IMR-90 (cell line): ENCODE measurements around the gene ODAD3. TPM values are rescaled to one million over a fixed set of nuclear protein-coding genes. Genes with fewer than 3 reads are reported as not detected.

Experiments
- ATAC-seq: fragments of 200-7000 bp; cut with Tn5 transposase; 2 replicates; pipeline ENCODE4 v1.9.1; 2020; ENCODE audit warnings: low read depth, mild to moderate bottlenecking, moderate library complexity
- BruUV-seq: library from RNA; stranded (reverse); fragments of 400-500 nt; replicated peaks from 2 replicates; lab custom pipeline; 2021; lab: Mats Ljungman, UMichigan
- CTCF ChIA-PET: fragments of 300-600 bp; formaldehyde crosslinking; extraction: SDS; loops from one replicate; lab custom pipeline; 2021; ENCODE audit warnings: antibody characterized with exemption; lab: Yijun Ruan, JAX
- POLR2A ChIA-PET: fragments of 300-600 bp; sonication (Branson Sonifier 250); formaldehyde crosslinking; loops from one replicate; lab custom pipeline; 2022; ENCODE audit warnings: antibody characterized with exemption; ENCODE audit not compliant: unreplicated experiment; lab: Charles Lee
- DNase-seq: peaks from one replicate; pipeline ENCODE4 v3.0.0; 2013
- H2AFZ ChIP-seq: replicated peaks from 2 replicates; pipeline ENCODE3; 2013; ENCODE audit warnings: low read length, mild to moderate bottlenecking; ENCODE audit not compliant: poor library complexity
- H2AK5ac ChIP-seq: 2 replicates; pipeline ENCODE4 v1.6.1; 2013; ENCODE audit warnings: low read depth, low read length, inconsistent platforms
- H2AK9ac ChIP-seq: replicated peaks from 2 replicates; pipeline ENCODE3; 2013; ENCODE audit warnings: mild to moderate bottlenecking, low read depth, low read length, moderate library complexity; ENCODE audit not compliant: poor library complexity
- H2BK120ac ChIP-seq: 2 replicates; pipeline ENCODE4 v1.6.1; 2013; ENCODE audit warnings: low read depth, low read length, inconsistent platforms
- H2BK15ac ChIP-seq: 3 replicates; pipeline ENCODE4 v1.6.1; 2013; ENCODE audit warnings: low read depth, low read length, inconsistent platforms
- H2BK20ac ChIP-seq: 2 replicates; pipeline ENCODE4 v1.6.1; 2013; ENCODE audit warnings: low read depth, mild to moderate bottlenecking, inconsistent platforms, low read length, moderate library complexity
- H2BK5ac ChIP-seq: 2 replicates; pipeline ENCODE4 v1.6.1; 2013; ENCODE audit warnings: mild to moderate bottlenecking, low read depth, low read length, inconsistent platforms; ENCODE audit not compliant: poor library complexity, severe bottlenecking
- H3K14ac ChIP-seq: replicated peaks from 2 replicates; pipeline ENCODE4 v1.6.1; 2013; ENCODE audit warnings: low read depth, low read length, inconsistent platforms
- H3K18ac ChIP-seq: 2 replicates; pipeline ENCODE4 v1.6.1; 2013; ENCODE audit warnings: low read depth, low read length, control low read depth
- H3K23ac ChIP-seq: 2 replicates; pipeline ENCODE4 v1.6.1; 2013; ENCODE audit warnings: low read depth, low read length, inconsistent platforms
- H3K27ac ChIP-seq: 2 replicates; pipeline ENCODE4 v1.5.1; 2013; ENCODE audit warnings: mild to moderate bottlenecking, control low read depth, low read length; ENCODE audit not compliant: insufficient read depth
- H3K27me3 ChIP-seq: 2 replicates; pipeline ENCODE4 v1.6.1; 2013; ENCODE audit warnings: low read length; ENCODE audit not compliant: control insufficient read depth, insufficient read depth
- H3K36me3 ChIP-seq: 2 replicates; pipeline ENCODE4 v1.6.1; 2013; ENCODE audit warnings: low read length, mixed read lengths; ENCODE audit not compliant: control insufficient read depth, insufficient read depth
- H3K4ac ChIP-seq: 2 replicates; pipeline ENCODE4 v1.6.1; 2013; ENCODE audit warnings: low read depth, low read length, inconsistent platforms
- H3K4me1 ChIP-seq: 2 replicates; pipeline ENCODE4 v1.6.1; 2013; ENCODE audit warnings: low read length, mixed read lengths; ENCODE audit not compliant: control insufficient read depth, insufficient read depth
- H3K4me2 ChIP-seq: 2 replicates; pipeline ENCODE4 v1.6.1; 2013; ENCODE audit warnings: low read depth, mild to moderate bottlenecking, control low read depth, low read length, moderate library complexity
- H3K4me3 ChIP-seq: 2 replicates; pipeline ENCODE4 v1.5.1; 2013; ENCODE audit warnings: low read depth, mild to moderate bottlenecking, control low read depth, low read length, moderate library complexity; ENCODE audit not compliant: insufficient read depth
- H3K56ac ChIP-seq: 2 replicates; pipeline ENCODE4 v1.6.1; 2013; ENCODE audit warnings: low read length, inconsistent platforms; ENCODE audit not compliant: insufficient read depth; ENCODE audit errors: extremely low read depth
- H3K79me1 ChIP-seq, 2 experiments: 2 replicates each; pipeline ENCODE4 v1.6.1; 2013; ENCODE audit warnings: low read length in 2 of 2, inconsistent platforms in 1 of 2, low read depth in 1 of 2
- H3K9ac ChIP-seq: 2 replicates; pipeline ENCODE4 v1.6.1; 2013; ENCODE audit warnings: low read depth, low read length, control low read depth
- H3K9me1 ChIP-seq: 2 replicates; pipeline ENCODE4 v1.6.1; 2013; ENCODE audit warnings: low read length, inconsistent platforms; ENCODE audit not compliant: insufficient read depth
- H3K9me3 ChIP-seq: 2 replicates; pipeline ENCODE4 v1.6.1; 2013; ENCODE audit warnings: low read length; ENCODE audit not compliant: control insufficient read depth, insufficient read depth
- H4K20me1 ChIP-seq: 2 replicates; pipeline ENCODE4 v1.6.1; 2013; ENCODE audit warnings: low read length, inconsistent platforms; ENCODE audit not compliant: insufficient read depth
- H4K5ac ChIP-seq: 2 replicates; pipeline ENCODE4 v1.6.1; 2013; ENCODE audit warnings: mild to moderate bottlenecking, low read depth, low read length, control low read depth
- H4K8ac ChIP-seq, 2 experiments: 2 replicates each; pipeline ENCODE4 v1.6.1; 2013; ENCODE audit warnings: low read depth in 2 of 2, low read length in 2 of 2, control low read depth in 1 of 2, inconsistent platforms in 1 of 2
- H4K91ac ChIP-seq: 2 replicates; pipeline ENCODE4 v1.6.1; 2013; ENCODE audit warnings: low read depth, low read length, inconsistent platforms; ENCODE audit not compliant: insufficient read depth
- BHLHE40 ChIP-seq: fragments of 150-350 bp; IDR thresholded peaks from 2 replicates; pipeline ENCODE4 v1.6.1; 2016; ENCODE audit warnings: mild to moderate bottlenecking, low read depth, low read length
- CEBPB ChIP-seq: IDR thresholded peaks from 2 replicates; pipeline ENCODE4 v1.6.1; 2012; ENCODE audit warnings: low read depth, low read length, improper control_type of control experiment
- ELK1 ChIP-seq: fragments of 150-350 bp; IDR thresholded peaks from 2 replicates; pipeline ENCODE4 v1.6.1; 2016; ENCODE audit warnings: low read depth, mild to moderate bottlenecking, low read length, moderate library complexity, borderline replicate concordance
- FOS ChIP-seq: fragments of 150-350 bp; IDR thresholded peaks from 2 replicates; pipeline ENCODE4 v1.6.1; 2016; ENCODE audit warnings: low read depth, low read length
- MAZ ChIP-seq: IDR thresholded peaks from 2 replicates; pipeline ENCODE4 v1.6.1; 2012; ENCODE audit warnings: low read depth, mild to moderate bottlenecking, low read length, improper control_type of control experiment, moderate library complexity, borderline replicate concordance
- NFE2L2 ChIP-seq: fragments of 150-350 bp; IDR thresholded peaks from 2 replicates; pipeline ENCODE4 v1.6.1; 2016; ENCODE audit warnings: low read depth, mild to moderate bottlenecking, low read length
- RAD21 ChIP-seq: IDR thresholded peaks from 2 replicates; pipeline ENCODE4 v1.6.1; 2012; ENCODE audit warnings: low read length, improper control_type of control experiment
- WGBS, 2 experiments: methylation state at CpG; one replicate each; pipeline versions ENCODE4 v1.1.5 to v1.1.7; 2013; ENCODE audit warnings: missing lambda C conversion rate in 2 of 2; ENCODE audit not compliant: insufficient read length in 1 of 2; ENCODE audit errors: extremely low coverage in 2 of 2; 5-methylcytosine and 5-hydroxymethylcytosine counted together
- dilution Hi-C: fragments of 300-500 bp; cut with HindIII; formaldehyde crosslinking; loops from one replicate; pipeline ENCODE4 v1.14.3; 2018; ENCODE audit warnings: low sequenced_read_pairs; ENCODE audit not compliant: unreplicated experiment
- in situ Hi-C: fragments of 300-500 bp; cut with MboI; formaldehyde crosslinking; loops from 3 replicates; pipeline ENCODE4 v1.14.3; 2019; ENCODE audit warnings: low sequenced_read_pairs, inconsistent platforms, mixed read lengths
- intact Hi-C: fragments of 100-400 bp; cut with micrococcal nuclease; formaldehyde crosslinking; loops from 2 replicates; pipeline ENCODE4 v1.10.0; 2022
- polyA plus RNA-seq, 3 experiments: library from polyadenylated mRNA; depleted of rRNA; stranded (reverse); fragments of >200 nt; gene quantifications; 2 replicates each; pipeline ENCODE4 v1.2.3, GENCODE V29; 2012; ENCODE audit warnings: low replicate concordance in 1 of 3
- total RNA-seq: library from RNA; depleted of rRNA; stranded (reverse); fragments of >200 nt; gene quantifications from 2 replicates; pipeline ENCODE4 v1.2.3, GENCODE V29; 2012

Gene ODAD3
- total and polyA plus RNA-seq, 2 of the 4 experiments (the other 2 are of a cell fraction), result under 0.01 to 0.44 TPM

DNA sequence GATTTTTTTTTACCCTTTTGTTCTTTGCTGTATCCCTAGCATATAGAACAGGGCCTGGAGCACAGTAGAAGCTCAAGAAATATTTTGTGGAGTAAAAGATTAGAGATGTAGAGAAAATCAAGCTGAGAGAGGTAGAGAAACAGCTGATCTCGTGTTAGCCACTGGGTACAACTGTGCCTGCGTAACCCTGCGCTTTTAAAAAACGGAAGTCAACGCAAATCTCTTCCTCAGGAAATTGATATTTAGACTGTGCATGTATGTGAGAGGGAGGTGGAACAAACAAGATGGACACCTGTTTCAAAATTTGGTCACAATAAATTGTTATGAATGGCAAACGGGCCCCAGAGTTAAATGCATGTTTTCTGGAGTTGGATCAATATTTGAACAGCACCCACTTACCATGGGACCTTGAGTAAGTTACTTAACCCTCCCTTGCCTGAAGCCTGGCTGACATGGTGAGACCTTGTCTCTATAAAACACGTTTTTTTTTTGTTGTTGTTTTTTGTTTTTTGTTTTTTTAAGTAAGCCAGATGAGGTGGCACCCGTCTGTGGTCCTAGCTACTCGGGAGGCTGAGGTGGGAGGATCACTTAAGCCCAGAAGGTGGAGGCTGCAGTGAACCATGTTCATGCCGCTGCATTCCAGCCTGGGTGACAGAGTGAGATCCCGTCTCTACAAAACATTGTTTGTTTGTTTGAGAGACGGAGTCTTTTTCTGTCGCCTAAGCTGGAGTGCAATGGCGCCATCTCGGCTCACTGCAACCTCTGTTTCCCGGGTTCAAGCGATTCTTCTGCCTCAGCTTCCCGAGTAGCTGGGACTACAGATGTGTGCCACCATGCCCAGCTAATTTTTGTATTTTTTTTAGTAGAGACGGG is 47.5 kb downstream of the ODAD3 start:
- TF ChIP-seq ELK1, result no peak
- no peak for TF ChIP-seq BHLHE40
- no peak for TF ChIP-seq FOS
- no peak for TF ChIP-seq CEBPB
- no peak for TF ChIP-seq NFE2L2
- TF ChIP-seq MAZ, result no peak
- TF ChIP-seq RAD21, result no peak
- Histone ChIP-seq H2AK5ac (no peak overlapping the region), H3K4me1 (0 out of 2 replicates have a peak, but pooled peaks cover 2% of the 10 kb centered on the region), H3K56ac (no peak overlapping the region), H3K4ac (no peak overlapping the region), H2BK15ac (no peak overlapping the region), H4K8ac (no peak overlapping the region), H3K79me1 (no peaks in the 10 kb centered on the region), H3K23ac (no peak overlapping the region), H2AFZ (no peak overlapping the region), H4K91ac (no peak overlapping the region), H2AK9ac (no peak overlapping the region), H3K27ac (no peak overlapping the region), H3K18ac (no peak overlapping the region), H3K14ac (no peak overlapping the region), H4K20me1 (no peaks in the 10 kb centered on the region), H3K4me3 (no peak overlapping the region), H4K5ac (no peak overlapping the region), H2BK5ac (no peak overlapping the region), H3K9me3 (peaks cover 8% of the 10 kb centered on the region), H2BK20ac (no peak overlapping the region), H3K9ac (no peak overlapping the region), H3K27me3 (no peaks in the 10 kb centered on the region; the same call in 1 of the 2 replicates), H3K9me1 (no peaks in the 10 kb centered on the region), H3K36me3 (no peaks in the 10 kb centered on the region), H3K4me2 (no peak overlapping the region), H2BK120ac (no peak overlapping the region)
- no peak for DNase-seq
- POLR2A ChIA-PET, result no interaction called here
- CTCF ChIA-PET, result no interaction called here
- WGBS, 2 experiments, result 70% methylated on average over 7 of the region's 19 CpGs; no CpG with 5 or more reads in 1 of the 2 experiments
- BruUV-seq, result no TSS peak
- in situ Hi-C loops, result no loop called here
- intact Hi-C loops, result no loop called here
- no peak for ATAC-seq
- dilution Hi-C loops, result no loop called here
